ENCODE data around the gene OSMR.
"Not testable (repeated sequence)": the region's sequence is repeated elsewhere in the genome, so short reads cannot be mapped to it uniquely, and the experiment has no call there.

Gene OSMR

GRCh38 chr5:38858839-38859238 is 13.0 kb downstream of the OSMR start:
- DNase-seq (ENCODE audit: insufficient read length) (no peak), FAIRE-seq (no peak)
- no peak for TF ChIP-seq POLR2A (IDR thresholded peaks at IDR 0.05; ENCODE audit: low read depth, low read length)
- TF ChIP-seq POLR2AphosphoS5 (IDR thresholded peaks at IDR 0.05; ENCODE audit: low read depth, low read length), result no peak
- TF ChIP-seq TAF1 (IDR thresholded peaks at IDR 0.05; ENCODE audit: borderline replicate concordance, low read depth, low read length), result no peak

DNA sequence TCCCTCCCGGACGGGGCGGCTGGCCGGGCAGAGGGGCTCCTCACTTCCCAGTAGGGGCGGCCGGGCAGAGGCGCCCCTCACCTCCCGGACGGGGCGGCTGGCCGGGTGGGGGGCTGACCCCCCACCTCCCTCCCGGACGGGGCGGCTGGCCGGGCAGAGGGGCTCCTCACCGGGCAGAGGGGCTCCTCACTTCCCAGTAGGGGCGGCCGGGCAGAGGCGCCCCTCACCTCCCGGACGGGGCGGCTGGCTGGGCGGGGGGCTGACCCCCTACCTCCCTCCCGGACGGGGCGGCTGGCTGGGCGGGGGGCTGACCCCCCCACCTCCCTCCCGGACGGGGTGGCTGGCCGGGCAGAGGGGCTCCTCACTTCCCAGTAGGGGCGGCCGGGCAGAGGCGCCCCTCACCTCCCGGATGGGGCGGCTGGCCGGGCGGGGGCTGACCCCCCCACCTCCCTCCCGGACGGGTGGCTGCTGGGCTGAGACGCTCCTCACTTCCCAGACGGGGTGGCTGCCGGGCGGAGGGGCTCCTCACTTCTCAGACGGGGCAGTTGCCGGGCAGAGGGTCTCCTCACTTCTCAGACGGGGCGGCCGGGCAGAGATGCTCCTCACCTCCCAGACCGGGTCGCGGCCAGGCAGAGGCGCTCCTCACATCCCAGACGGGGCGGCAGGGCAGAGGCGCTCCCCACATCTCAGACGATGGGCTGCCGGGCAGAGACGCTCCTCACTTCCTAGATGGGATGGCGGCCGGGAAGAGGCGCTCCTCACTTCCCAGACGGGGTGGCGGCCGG is 16.4 kb downstream of the OSMR start:
- not testable (repeated sequence) for FAIRE-seq; DNase-seq (ENCODE audit: insufficient read length)

DNA sequence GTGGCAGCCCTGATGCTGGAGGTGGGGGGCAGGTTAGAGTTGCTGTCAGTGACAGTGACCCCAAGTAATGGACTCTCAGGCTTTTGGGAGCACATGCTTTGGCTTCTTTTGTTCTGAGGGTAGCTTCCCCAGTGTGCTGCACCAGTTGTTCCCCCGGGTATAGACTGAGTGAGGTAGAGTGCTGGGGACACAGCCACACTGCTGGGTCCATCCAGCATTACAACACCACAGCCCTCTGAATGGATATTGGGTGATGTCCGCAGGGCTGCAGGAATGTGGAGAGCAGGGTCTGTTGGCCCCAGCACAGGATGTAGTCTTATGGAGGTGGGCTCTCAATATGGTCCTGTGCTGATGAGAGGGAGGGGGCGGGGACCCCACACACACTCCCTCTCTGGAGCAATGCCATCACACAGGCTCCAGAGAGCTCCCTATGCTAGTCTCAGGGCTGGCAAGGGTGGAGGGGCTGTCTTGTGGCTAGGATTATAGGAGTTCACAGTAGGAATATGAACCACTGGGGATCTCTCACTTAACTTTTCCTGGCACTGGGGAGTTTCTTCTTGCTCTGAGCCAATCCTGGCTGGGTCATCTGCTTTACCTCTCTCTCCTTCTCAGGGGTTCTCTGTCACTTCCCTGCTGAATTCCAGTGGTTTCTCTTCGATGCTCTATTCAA is 20.7 kb downstream of the OSMR start:
- DNase-seq (ENCODE audit: insufficient read length) (no peak), FAIRE-seq (no peak)
- TF ChIP-seq TAF1 (IDR thresholded peaks at IDR 0.05; ENCODE audit: borderline replicate concordance, low read depth, low read length), result no peak
- no peak for TF ChIP-seq POLR2A (IDR thresholded peaks at IDR 0.05; ENCODE audit: low read depth, low read length)
- no peak for TF ChIP-seq POLR2AphosphoS5 (IDR thresholded peaks at IDR 0.05; ENCODE audit: low read depth, low read length)

- DNase-seq (ENCODE audit: insufficient read length) (no peak), FAIRE-seq (no peak)
- TF ChIP-seq POLR2AphosphoS5 (IDR thresholded peaks at IDR 0.05; ENCODE audit: low read depth, low read length) (no peak), POLR2A (IDR thresholded peaks at IDR 0.05; ENCODE audit: low read depth, low read length) (no peak), TAF1 (IDR thresholded peaks at IDR 0.05; ENCODE audit: borderline replicate concordance, low read depth, low read length) (no peak)
Measured at GRCh38 chr5:38867032-38867398, 21.2 kb downstream of the OSMR start.

DNA sequence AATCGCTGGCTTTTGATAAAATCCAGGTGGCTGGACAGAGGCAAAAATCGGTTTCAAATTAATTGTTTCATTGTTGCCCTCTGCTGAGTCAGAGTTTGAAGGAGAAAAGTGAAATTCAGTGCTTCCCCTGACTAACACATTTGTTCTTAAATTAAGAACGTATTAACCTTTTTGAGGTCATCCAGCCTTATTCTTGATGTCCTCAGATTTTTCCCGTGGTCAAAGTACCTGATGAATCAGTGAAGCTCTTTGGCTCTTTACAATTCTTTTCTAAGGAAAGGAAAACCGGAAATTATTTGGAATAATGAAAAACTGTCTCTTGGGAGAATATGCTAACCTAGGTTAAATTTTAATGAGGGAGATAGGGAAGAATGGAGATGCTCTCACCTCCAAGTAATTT is 21.6 kb downstream of the OSMR start:
- FAIRE-seq, result no peak
- no peak for DNase-seq (ENCODE audit: insufficient read length)

DNA sequence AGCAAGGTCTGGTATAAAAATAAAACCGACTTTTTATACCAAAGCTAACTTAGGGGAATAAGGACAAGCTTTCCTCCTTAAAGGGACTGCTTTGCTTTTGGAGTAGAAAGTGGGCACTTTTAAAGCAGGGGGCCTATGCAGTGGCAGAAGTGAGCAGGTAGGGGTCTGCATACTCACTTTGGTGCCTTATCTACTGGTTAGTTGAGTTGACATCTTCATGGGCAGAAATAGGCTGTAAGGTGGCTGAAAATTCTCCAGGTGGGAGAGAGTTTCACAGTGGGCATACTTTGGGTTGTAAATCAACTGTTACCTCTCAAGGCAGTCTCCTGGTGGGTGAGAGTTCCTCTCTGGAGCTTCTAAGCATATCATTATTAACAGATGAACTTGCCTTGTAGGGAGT is 24.8 kb downstream of the OSMR start:
- no peak for TF ChIP-seq TAF1 (IDR thresholded peaks at IDR 0.05; ENCODE audit: borderline replicate concordance, low read depth, low read length)
- TF ChIP-seq POLR2AphosphoS5 (IDR thresholded peaks at IDR 0.05; ENCODE audit: low read depth, low read length), result no peak
- TF ChIP-seq POLR2A (IDR thresholded peaks at IDR 0.05; ENCODE audit: low read depth, low read length), result no peak

More for the DNA sequence above, 21.6 kb downstream of the OSMR start:
- TF ChIP-seq TAF1 (IDR thresholded peaks at IDR 0.05; ENCODE audit: borderline replicate concordance, low read depth, low read length), result no peak
- TF ChIP-seq POLR2A (IDR thresholded peaks at IDR 0.05; ENCODE audit: low read depth, low read length), result no peak
- no peak for TF ChIP-seq POLR2AphosphoS5 (IDR thresholded peaks at IDR 0.05; ENCODE audit: low read depth, low read length)

DNA sequence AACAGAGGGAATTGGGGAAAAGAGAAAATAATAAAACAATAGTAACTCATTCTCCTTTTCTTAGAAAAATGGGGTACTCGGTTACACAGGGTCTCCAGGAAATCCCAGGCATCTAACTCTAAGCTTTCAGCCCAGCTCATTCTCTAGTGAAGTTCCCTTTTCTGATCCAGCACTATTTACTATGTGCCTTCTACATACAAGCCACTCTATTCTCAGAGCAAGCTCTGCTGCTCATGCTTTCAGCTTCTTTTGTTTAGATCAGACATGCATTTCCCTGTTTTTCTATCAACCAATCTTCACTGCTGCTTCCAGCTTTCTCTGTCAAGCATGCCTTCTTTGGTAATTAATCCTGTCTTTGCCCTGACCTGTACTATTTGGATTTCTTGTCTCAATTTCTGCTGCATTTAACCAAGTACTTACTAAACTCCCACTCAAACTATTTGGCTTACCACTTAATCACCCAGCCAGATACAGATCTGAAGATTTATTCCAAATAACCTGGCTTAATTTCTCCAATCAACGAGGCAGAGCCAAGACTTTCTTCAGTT is 25.3 kb downstream of the OSMR start:
- FAIRE-seq, result no peak
- DNase-seq (ENCODE audit: insufficient read length), result no peak
- TF ChIP-seq TAF1 (IDR thresholded peaks at IDR 0.05; ENCODE audit: borderline replicate concordance, low read depth, low read length) (no peak), POLR2AphosphoS5 (IDR thresholded peaks at IDR 0.05; ENCODE audit: low read depth, low read length) (no peak), POLR2A (IDR thresholded peaks at IDR 0.05; ENCODE audit: low read depth, low read length) (no peak)

More for the DNA sequence above, 24.8 kb downstream of the OSMR start:
- FAIRE-seq, result no peak
- no peak for DNase-seq (ENCODE audit: insufficient read length)

- DNase-seq (ENCODE audit: insufficient read length) (no peak), FAIRE-seq (no peak)
- TF ChIP-seq POLR2AphosphoS5 (IDR thresholded peaks at IDR 0.05; ENCODE audit: low read depth, low read length) (no peak), POLR2A (IDR thresholded peaks at IDR 0.05; ENCODE audit: low read depth, low read length) (no peak), TAF1 (IDR thresholded peaks at IDR 0.05; ENCODE audit: borderline replicate concordance, low read depth, low read length) (no peak)
Measured at GRCh38 chr5:38871790-38872551, 26.2 kb downstream of the OSMR start.

DNA sequence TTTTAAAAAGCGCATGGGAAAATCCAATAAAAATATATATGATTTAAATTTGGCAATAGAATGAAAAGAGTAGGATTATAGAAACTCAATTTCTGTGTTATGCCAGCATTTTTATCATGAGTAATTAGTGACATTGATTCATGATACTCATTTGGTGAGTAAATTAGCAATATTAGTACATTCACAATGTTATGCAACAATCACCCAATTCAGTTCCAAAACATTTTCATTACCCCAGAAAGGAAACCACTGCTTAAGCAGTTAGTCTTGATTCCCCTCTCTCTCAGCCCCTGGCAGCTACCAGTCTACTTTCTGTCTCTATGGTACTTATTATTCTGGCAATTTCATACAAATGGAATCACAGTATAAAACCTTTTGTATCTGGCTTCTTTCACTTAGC is 27.0 kb downstream of the OSMR start:
- no peak for FAIRE-seq
- no peak for TF ChIP-seq TAF1 (IDR thresholded peaks at IDR 0.05; ENCODE audit: borderline replicate concordance, low read depth, low read length)
- TF ChIP-seq POLR2A (IDR thresholded peaks at IDR 0.05; ENCODE audit: low read depth, low read length), result no peak
- no peak for TF ChIP-seq POLR2AphosphoS5 (IDR thresholded peaks at IDR 0.05; ENCODE audit: low read depth, low read length)

GRCh38 chr5:38874948-38875456 is 29.2 kb downstream of the OSMR start:
- TF ChIP-seq TAF1 (IDR thresholded peaks at IDR 0.05; ENCODE audit: borderline replicate concordance, low read depth, low read length), result no peak
- no peak for TF ChIP-seq POLR2AphosphoS5 (IDR thresholded peaks at IDR 0.05; ENCODE audit: low read depth, low read length)
- TF ChIP-seq POLR2A (IDR thresholded peaks at IDR 0.05; ENCODE audit: low read depth, low read length), result no peak
- FAIRE-seq, result no peak
- DNase-seq (ENCODE audit: insufficient read length), result no peak

More for the DNA sequence above, 27.0 kb downstream of the OSMR start:
- no peak for DNase-seq (ENCODE audit: insufficient read length)

DNA sequence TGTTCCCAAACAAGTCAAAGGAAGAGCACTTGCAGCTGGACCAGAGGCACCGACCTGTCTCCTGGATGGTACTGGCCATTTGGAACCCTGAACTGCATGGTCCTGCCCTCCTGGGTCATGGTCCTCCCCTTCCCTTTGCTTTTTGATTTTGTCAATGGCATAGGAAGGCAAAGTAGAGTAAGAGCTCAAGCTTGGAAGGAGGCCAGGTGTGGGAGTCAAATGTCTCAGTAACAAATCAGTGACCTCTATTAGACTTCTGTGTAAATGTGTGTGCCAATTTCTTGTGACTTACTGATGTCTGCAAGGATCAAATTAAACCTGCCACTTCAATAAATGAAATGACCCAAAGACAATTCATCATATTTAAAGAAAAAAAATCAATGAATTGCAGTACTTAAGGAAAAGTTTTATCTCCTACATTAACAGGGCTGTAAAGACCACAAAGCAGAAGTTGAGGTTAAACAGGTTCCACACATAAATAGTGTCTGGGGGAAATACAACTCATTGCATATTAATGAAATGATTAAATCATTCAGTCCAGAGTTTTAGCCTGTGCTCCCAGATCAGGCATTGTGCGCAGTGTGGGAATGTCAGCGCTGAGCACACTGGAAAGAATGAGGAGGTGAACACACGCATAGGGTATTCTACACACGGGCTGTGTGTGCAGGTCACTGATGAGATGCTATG is 32.7 kb downstream of the OSMR start:
- DNase-seq (ENCODE audit: insufficient read length), result no peak
- TF ChIP-seq POLR2AphosphoS5 (IDR thresholded peaks at IDR 0.05; ENCODE audit: low read depth, low read length) (no peak), POLR2A (IDR thresholded peaks at IDR 0.05; ENCODE audit: low read depth, low read length) (no peak), TAF1 (IDR thresholded peaks at IDR 0.05; ENCODE audit: borderline replicate concordance, low read depth, low read length) (no peak)
- no peak for FAIRE-seq
